Psoas muscle (tissue), 8 donors: ENCODE measurements around the gene DEPDC1B. TPM values are rescaled to one million over a fixed set of nuclear protein-coding genes. Genes with fewer than 3 reads are reported as not detected.

Experiments
- ATAC-seq, 4 donors: fragments of 200-7000 bp; cut with Tn5 transposase; one replicate each; pipeline ENCODE4 v1.9.1; 2020; ENCODE audit warnings: moderate library complexity in 3 of 4, mild to moderate bottlenecking in 2 of 4
- DNase-seq, 2 donors: peaks; one replicate each; pipeline ENCODE4 v3.0.0-alpha.2; 2020
- H3K27ac ChIP-seq: fragments of 200-600 bp; one replicate; pipeline ENCODE4 v1.8.0; 2022
- H3K27me3 ChIP-seq, 3 donors: fragments of 200-600 bp in 1 of 3; one replicate each; pipeline versions ENCODE4 v1.6.1 to v1.8.0; 2013 to 2022; ENCODE audit warnings: low read length in 2 of 3, mild to moderate bottlenecking in 2 of 3, moderate library complexity in 1 of 3; ENCODE audit not compliant: insufficient read depth in 3 of 3
- H3K36me3 ChIP-seq, 2 donors: fragments of 200-600 bp in 1 of 2; one replicate each; pipeline versions ENCODE4 v1.6.1 to v1.8.0; 2013 to 2022; ENCODE audit warnings: low read depth in 1 of 2, mild to moderate bottlenecking in 1 of 2, moderate library complexity in 1 of 2; ENCODE audit not compliant: insufficient read depth in 1 of 2
- H3K4me1 ChIP-seq: fragments of 200-600 bp; one replicate; pipeline ENCODE4 v1.8.0; 2022
- H3K4me3 ChIP-seq: fragments of 200-600 bp; one replicate; pipeline ENCODE4 v1.8.0; 2022; ENCODE audit warnings: mild to moderate bottlenecking
- H3K9me3 ChIP-seq: fragments of 200-600 bp; one replicate; pipeline ENCODE4 v1.8.0; 2022
- WGBS, 3 donors: extraction: QIAGEN DNeasy Blood & Tissue Kit; methylation state at CpG; one replicate each; pipeline versions ENCODE4 v1.1.6 to v1.1.7; 2013; 5-methylcytosine and 5-hydroxymethylcytosine counted together
- intact Hi-C, 2 donors: fragments of 100-400 bp; cut with DNase I; formaldehyde crosslinking; loops; one replicate each; pipeline versions ENCODE4 v1.11.0 to v1.14.2; 2022
- polyA plus RNA-seq, 3 donors: library from polyadenylated mRNA; stranded (reverse); fragments of 200-250 nt; gene quantifications; one replicate each; pipeline ENCODE4 v1.2.3, GENCODE V29; 2013
- total RNA-seq, 4 donors: library from RNA; stranded (reverse); fragmentation: NEBNext Ultra II Directional in 2 of 4; extraction: Animal tissue kit (Norgen Biotek cat#: 25700) in 2 of 4; gene quantifications; one replicate each; pipeline versions ENCODE4 v1.2.1 to v1.2.4, GENCODE V29; 2021 to 2023
- TF ChIP-seq, protein P1 (sequence below): fragments of 200-600 bp; IDR thresholded peaks from one replicate; pipeline ENCODE4 v1.8.0; 2022; ENCODE audit warnings: antibody characterized with exemption
- donor health status: healthy with polysubstance abuse.
- donor health status: DM: no; HTN: no; CAD: no; lungs with moderate emphysema.
- donor health status: Bipolar disorder and iron deficiency.
- donor health status: healthy.
- donor health status: DM: yes; HTN: yes; CAD: no.
- donor health status: DM: no; HTN: no; CAD: no.
- donor health status: DM: no; HTN: no; CAD: no.
- donor health status: DM: yes; HTN: yes; CAD: no.

The DEPDC1B gene
- total and polyA plus RNA-seq, 7 donors = 0.05 to 0.15 (median 0.06) TPM; not detected in 4

DNA sequence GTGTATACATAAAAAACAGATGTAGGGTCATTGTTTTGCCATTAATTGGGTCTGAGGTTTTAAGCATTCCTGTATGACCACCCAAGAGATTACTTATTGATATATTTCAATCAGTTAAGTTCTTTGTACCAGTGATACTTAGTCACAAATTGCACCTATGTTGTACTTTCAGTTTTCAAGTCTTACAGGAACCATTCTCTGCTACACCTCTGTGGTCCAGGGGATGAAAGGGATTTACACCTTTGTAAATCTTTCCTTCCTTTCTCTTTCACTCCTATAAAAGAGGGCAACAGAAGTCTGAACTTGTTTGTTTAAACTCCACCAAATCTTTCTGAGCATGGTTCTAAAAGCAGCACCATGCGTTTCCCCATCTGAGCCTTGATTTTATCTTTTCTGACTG, 86.1 kb downstream of the DEPDC1B start:
- intact Hi-C loops = no loop called here
- WGBS, 3 donors = 91 to 94% (median 92%) methylated on average over 1 of the region's 1 CpG
- Histone ChIP-seq H3K36me3 (no peaks in the 10 kb centered on the region), H3K4me1 (no peaks in the 10 kb centered on the region), H3K9me3 (no peaks in the 10 kb centered on the region), H3K4me3 (no peak overlapping the region), H3K27ac (no peak overlapping the region), H3K27me3 (no peaks in the 10 kb centered on the region)
- DNase-seq = no peak
- TF ChIP-seq, protein P1, sequence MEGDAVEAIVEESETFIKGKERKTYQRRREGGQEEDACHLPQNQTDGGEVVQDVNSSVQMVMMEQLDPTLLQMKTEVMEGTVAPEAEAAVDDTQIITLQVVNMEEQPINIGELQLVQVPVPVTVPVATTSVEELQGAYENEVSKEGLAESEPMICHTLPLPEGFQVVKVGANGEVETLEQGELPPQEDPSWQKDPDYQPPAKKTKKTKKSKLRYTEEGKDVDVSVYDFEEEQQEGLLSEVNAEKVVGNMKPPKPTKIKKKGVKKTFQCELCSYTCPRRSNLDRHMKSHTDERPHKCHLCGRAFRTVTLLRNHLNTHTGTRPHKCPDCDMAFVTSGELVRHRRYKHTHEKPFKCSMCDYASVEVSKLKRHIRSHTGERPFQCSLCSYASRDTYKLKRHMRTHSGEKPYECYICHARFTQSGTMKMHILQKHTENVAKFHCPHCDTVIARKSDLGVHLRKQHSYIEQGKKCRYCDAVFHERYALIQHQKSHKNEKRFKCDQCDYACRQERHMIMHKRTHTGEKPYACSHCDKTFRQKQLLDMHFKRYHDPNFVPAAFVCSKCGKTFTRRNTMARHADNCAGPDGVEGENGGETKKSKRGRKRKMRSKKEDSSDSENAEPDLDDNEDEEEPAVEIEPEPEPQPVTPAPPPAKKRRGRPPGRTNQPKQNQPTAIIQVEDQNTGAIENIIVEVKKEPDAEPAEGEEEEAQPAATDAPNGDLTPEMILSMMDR = no peak
- ATAC-seq = no peak

DNA sequence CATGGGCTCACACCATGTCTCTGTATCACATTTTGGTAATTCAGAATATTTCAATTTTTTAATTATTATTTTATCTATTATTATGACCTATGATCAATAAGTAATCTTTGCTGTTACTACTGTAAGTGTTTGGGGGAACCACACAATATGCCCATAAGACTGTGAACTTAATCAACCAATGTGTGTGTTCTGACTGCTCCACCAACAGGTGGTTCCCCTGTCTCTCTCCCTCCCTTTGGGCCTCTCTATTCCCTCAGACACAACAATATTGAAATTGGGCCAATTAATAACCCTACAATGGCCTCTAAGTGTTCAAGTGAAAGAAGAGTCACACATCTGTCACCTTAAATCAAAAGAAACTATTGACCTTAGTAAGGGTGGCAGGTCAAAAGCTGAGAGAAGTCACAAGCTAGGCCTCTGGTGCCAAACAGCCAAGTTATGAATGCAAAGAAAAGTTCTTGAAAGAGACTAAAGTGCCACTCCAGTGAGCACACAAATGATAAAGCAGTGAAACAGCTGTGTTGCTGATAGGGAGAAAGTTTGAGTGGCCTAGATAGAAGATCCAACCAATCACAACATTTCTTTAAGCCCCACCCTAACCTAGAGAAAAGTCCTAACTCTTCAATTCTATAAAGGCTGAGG, 88.7 kb downstream of the DEPDC1B start:
- no peaks in the 10 kb centered on the region for H3K4me1 ChIP-seq
- DNase-seq (no peak), ATAC-seq (no peak)
- intact Hi-C loops = no loop called here
- H3K36me3 ChIP-seq = no peaks in the 10 kb centered on the region
- no peak overlapping the region for H3K4me3 ChIP-seq
- H3K27me3 ChIP-seq = no peaks in the 10 kb centered on the region
- no peak overlapping the region for H3K27ac ChIP-seq
- TF ChIP-seq, protein P1 = no peak
- no peaks in the 10 kb centered on the region for H3K9me3 ChIP-seq

DNA sequence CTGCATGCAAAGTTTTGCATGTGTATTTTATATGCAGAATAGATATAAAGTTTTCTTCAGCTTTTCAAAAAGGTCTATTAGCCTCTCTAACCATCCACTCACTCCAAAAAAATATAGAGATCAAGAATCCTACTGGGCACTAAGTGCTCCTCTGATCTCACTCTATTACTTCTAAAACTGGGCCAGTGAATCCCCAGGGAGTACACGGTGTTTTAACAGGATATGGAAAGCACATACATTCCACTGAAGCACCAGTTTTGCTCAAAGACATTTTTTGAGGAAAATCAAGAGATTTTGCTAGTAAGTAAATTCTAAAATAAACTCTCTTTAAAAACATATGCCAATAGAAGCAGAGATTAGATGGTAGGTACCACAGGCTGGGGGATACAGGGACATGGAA, 95.2 kb downstream of the DEPDC1B start:
- DNase-seq (no peak), ATAC-seq (no peak)
- no peak overlapping the region for H3K4me3 ChIP-seq
- TF ChIP-seq, protein P1 = no peak
- 66 to 81% (median 71%) methylated on average over 1 of the region's 1 CpG for WGBS, 3 donors
- no peaks in the 10 kb centered on the region for H3K27me3 ChIP-seq
- intact Hi-C loops = no loop called here
- no peak overlapping the region for H3K27ac ChIP-seq
- no peaks in the 10 kb centered on the region for H3K9me3 ChIP-seq
- H3K4me1 ChIP-seq = no peaks in the 10 kb centered on the region
- H3K36me3 ChIP-seq = no peaks in the 10 kb centered on the region

GRCh38 chr5:60598424-60598823, 101.5 kb downstream of the DEPDC1B start:
- intact Hi-C loops = no loop called here
- Histone ChIP-seq H3K4me3 (no peak overlapping the region), H3K4me1 (no peaks in the 10 kb centered on the region), H3K9me3 (no peaks in the 10 kb centered on the region), H3K27me3 (no peaks in the 10 kb centered on the region), H3K27ac (no peak overlapping the region), H3K36me3 (no peaks in the 10 kb centered on the region)
- TF ChIP-seq, protein P1 = no peak
- WGBS, 3 donors = 85 to 88% (median 86%) methylated on average over 4 of the region's 4 CpGs
- no peak for DNase-seq
- no peak for ATAC-seq
